GM12878 (cell line): ENCODE data around the gene SNRK. TPM values are rescaled to one million over a fixed set of nuclear protein-coding genes. Genes with fewer than 3 reads are reported as not detected.

ENCODE experiments used
- E4F1 ChIP-seq: fragments of 450-650 bp; IDR thresholded peaks from 2 replicates; pipeline ENCODE4 v1.6.1; 2018; ENCODE audit warnings: borderline replicate concordance, mild to moderate bottlenecking; ENCODE audit not compliant: partially characterized antibody
- LARP7 ChIP-seq: fragments of 450-650 bp; IDR thresholded peaks from 2 replicates; pipeline ENCODE4 v1.6.1; 2017; ENCODE audit warnings: mild to moderate bottlenecking
- SP1 ChIP-seq: IDR thresholded peaks from one replicate; pipeline ENCODE4 v1.6.1; 2011; ENCODE audit warnings: low read depth, low read length
- SREBF2 ChIP-seq: IDR thresholded peaks from 2 replicates; pipeline ENCODE4 v1.6.1; 2012; ENCODE audit warnings: mild to moderate bottlenecking, low read length
- TAF1 ChIP-seq: IDR thresholded peaks from 2 replicates; pipeline ENCODE4 v1.6.1; 2011; ENCODE audit warnings: mild to moderate bottlenecking, low read depth, low read length, borderline replicate concordance
- USF2 ChIP-seq: IDR thresholded peaks from 2 replicates; pipeline ENCODE4 v1.6.1; 2011; ENCODE audit warnings: low read depth, low read length, improper control_type of control experiment, borderline replicate concordance
- ZBTB11 ChIP-seq: fragments of 450-650 bp; formaldehyde crosslinking; IDR thresholded peaks from 2 replicates; pipeline ENCODE4 v1.5.0; 2022; ENCODE audit warnings: mild to moderate bottlenecking, missing genetic modification characterization
- polyA plus RNA-seq, 11 experiments: library from polyadenylated mRNA; depleted of rRNA in 4 of 11; unstranded in 6 of 11; stranded (reverse) in 5 of 11; fragments of >200 nt; fragmentation: Nextera tagmentation in 4 of 11; fragmentation: Illumina TruSeq in 1 of 11; extraction: Ambion mirVana in 4 of 11; extraction: Trizol in 1 of 11; gene quantifications; 1 replicate in 1 of 11; 2 replicates in 10 of 11; pipeline versions ENCODE4 v1.2.1 to v1.2.3, GENCODE V29; 2011 to 2016; ENCODE audit warnings: inconsistent platforms in 2 of 11, missing spikeins in 2 of 11, low read depth in 1 of 11
- total RNA-seq, 4 experiments: library from RNA; depleted of rRNA in 3 of 4; stranded (reverse); fragments of >200 nt in 3 of 4; fragmentation: Illumina TruSeq in 1 of 4; extraction: Trizol in 1 of 4; gene quantifications; 2 replicates each; pipeline versions ENCODE4 v1.2.1 to v1.2.3, GENCODE V29; 2013 to 2021
- TF ChIP-seq, protein P1 (sequence below): IDR thresholded peaks from 2 replicates; pipeline ENCODE4 v1.6.1; 2012; ENCODE audit warnings: mild to moderate bottlenecking, low read depth, low read length

Gene SNRK
- total and polyA plus RNA-seq, 10 of the 15 experiments (the other 5 are each of a cell fraction or from before 2014, with no cell fraction given): 1.6 to 12.1 (median 7.6) TPM

GRCh38 chr3:43259626-43260025 is 26.7 kb upstream of the SNRK start (continued):
- TF ChIP-seq ZBTB11 (CRISPR knock-in tag): no peak
- TF ChIP-seq E4F1: no peak
- TF ChIP-seq TAF1: no peak
- no peak for TF ChIP-seq LARP7
- TF ChIP-seq SREBF2: no peak
- no peak for TF ChIP-seq USF2
- TF ChIP-seq SP1: no peak
- TF ChIP-seq, protein P1, sequence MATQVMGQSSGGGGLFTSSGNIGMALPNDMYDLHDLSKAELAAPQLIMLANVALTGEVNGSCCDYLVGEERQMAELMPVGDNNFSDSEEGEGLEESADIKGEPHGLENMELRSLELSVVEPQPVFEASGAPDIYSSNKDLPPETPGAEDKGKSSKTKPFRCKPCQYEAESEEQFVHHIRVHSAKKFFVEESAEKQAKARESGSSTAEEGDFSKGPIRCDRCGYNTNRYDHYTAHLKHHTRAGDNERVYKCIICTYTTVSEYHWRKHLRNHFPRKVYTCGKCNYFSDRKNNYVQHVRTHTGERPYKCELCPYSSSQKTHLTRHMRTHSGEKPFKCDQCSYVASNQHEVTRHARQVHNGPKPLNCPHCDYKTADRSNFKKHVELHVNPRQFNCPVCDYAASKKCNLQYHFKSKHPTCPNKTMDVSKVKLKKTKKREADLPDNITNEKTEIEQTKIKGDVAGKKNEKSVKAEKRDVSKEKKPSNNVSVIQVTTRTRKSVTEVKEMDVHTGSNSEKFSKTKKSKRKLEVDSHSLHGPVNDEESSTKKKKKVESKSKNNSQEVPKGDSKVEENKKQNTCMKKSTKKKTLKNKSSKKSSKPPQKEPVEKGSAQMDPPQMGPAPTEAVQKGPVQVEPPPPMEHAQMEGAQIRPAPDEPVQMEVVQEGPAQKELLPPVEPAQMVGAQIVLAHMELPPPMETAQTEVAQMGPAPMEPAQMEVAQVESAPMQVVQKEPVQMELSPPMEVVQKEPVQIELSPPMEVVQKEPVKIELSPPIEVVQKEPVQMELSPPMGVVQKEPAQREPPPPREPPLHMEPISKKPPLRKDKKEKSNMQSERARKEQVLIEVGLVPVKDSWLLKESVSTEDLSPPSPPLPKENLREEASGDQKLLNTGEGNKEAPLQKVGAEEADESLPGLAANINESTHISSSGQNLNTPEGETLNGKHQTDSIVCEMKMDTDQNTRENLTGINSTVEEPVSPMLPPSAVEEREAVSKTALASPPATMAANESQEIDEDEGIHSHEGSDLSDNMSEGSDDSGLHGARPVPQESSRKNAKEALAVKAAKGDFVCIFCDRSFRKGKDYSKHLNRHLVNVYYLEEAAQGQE: no peak
